Astrocyte (in vitro differentiated cells and primary cell): ENCODE data around the gene TBL1XR1. TPM values are rescaled to one million over a fixed set of nuclear protein-coding genes. Genes with fewer than 3 reads are reported as not detected.

Source experiments
- DNase-seq: peaks from one replicate; pipeline ENCODE4 v3.0.0-alpha.2; 2010; ENCODE audit warnings: low read depth
- FAIRE-seq: peaks from 2 replicates; lab custom pipeline; 2011; peaks lifted over from hg19 to GRCh38; lab: Jason Lieb, UNC
- H2AFZ ChIP-seq: 2 replicates; pipeline ENCODE4 v1.6.0; 2012; ENCODE audit warnings: low read depth, low read length, inconsistent platforms
- H3K27ac ChIP-seq: 2 replicates; pipeline ENCODE4 v1.5.1; 2011; ENCODE audit warnings: low read depth, low read length, inconsistent platforms
- H3K27me3 ChIP-seq: 2 replicates; pipeline ENCODE4 v1.6.0; 2011; ENCODE audit warnings: low read length, inconsistent platforms; ENCODE audit not compliant: insufficient read depth
- H3K36me3 ChIP-seq: 2 replicates; pipeline ENCODE4 v1.5.1; 2011; ENCODE audit warnings: low read length, inconsistent platforms; ENCODE audit not compliant: insufficient read depth
- H3K4me1 ChIP-seq: 2 replicates; pipeline ENCODE4 v1.5.1; 2011; ENCODE audit warnings: low read length, inconsistent platforms; ENCODE audit not compliant: insufficient read depth
- H3K4me2 ChIP-seq: 2 replicates; pipeline ENCODE4 v1.6.0; 2012; ENCODE audit warnings: low read length, inconsistent platforms
- H3K4me3 ChIP-seq: 2 replicates; pipeline ENCODE4 v1.5.1; 2011; ENCODE audit warnings: low read depth, mild to moderate bottlenecking, low read length, inconsistent platforms; ENCODE audit not compliant: insufficient read depth
- H3K79me2 ChIP-seq: 2 replicates; pipeline ENCODE4 v1.6.0; 2012; ENCODE audit warnings: mild to moderate bottlenecking, low read length, inconsistent platforms; ENCODE audit not compliant: insufficient read depth
- H3K9ac ChIP-seq: 2 replicates; pipeline ENCODE4 v1.6.0; 2012; ENCODE audit warnings: mild to moderate bottlenecking, low read length, inconsistent platforms
- H3K9me3 ChIP-seq: 2 replicates; pipeline ENCODE4 v1.5.1; 2012; ENCODE audit warnings: low read depth, mild to moderate bottlenecking, low read length, inconsistent platforms; ENCODE audit not compliant: insufficient read depth
- H4K20me1 ChIP-seq: 2 replicates; pipeline ENCODE4 v1.6.0; 2012; ENCODE audit warnings: low read length, inconsistent platforms; ENCODE audit not compliant: insufficient read depth
- H3K27ac Mint-ChIP-seq: one replicate; pipeline ENCODE4 v1.8.0; 2021; ENCODE audit warnings: mild to moderate bottlenecking, mixed read lengths; ENCODE audit not compliant: unreplicated experiment
- H3K27me3 Mint-ChIP-seq: one replicate; pipeline ENCODE4 v1.8.0; 2021; ENCODE audit warnings: low read depth, mixed read lengths; ENCODE audit not compliant: unreplicated experiment
- H3K36me3 Mint-ChIP-seq: one replicate; pipeline ENCODE4 v1.8.0; 2021; ENCODE audit warnings: low read depth, mixed read lengths; ENCODE audit not compliant: unreplicated experiment
- H3K4me1 Mint-ChIP-seq: one replicate; pipeline ENCODE4 v1.8.0; 2021; ENCODE audit warnings: low read depth, mixed read lengths; ENCODE audit not compliant: unreplicated experiment
- H3K4me3 Mint-ChIP-seq: one replicate; pipeline ENCODE4 v1.8.0; 2021; ENCODE audit warnings: mild to moderate bottlenecking, moderate library complexity, mixed read lengths; ENCODE audit not compliant: unreplicated experiment
- H3K9me3 Mint-ChIP-seq: one replicate; pipeline ENCODE4 v1.8.0; 2021; ENCODE audit warnings: mild to moderate bottlenecking, mixed read lengths; ENCODE audit not compliant: unreplicated experiment
- CTCF ChIP-seq: IDR thresholded peaks from 2 replicates; pipeline ENCODE4 v1.5.1; 2011; ENCODE audit warnings: low read depth, mild to moderate bottlenecking, inconsistent platforms, low read length, moderate library complexity; ENCODE audit not compliant: insufficient read depth
- EZH2 ChIP-seq: IDR thresholded peaks from 2 replicates; pipeline ENCODE4 v1.6.1; 2012; ENCODE audit warnings: mild to moderate bottlenecking, low read length, inconsistent platforms; ENCODE audit not compliant: insufficient read depth
- total RNA-seq: library from RNA; stranded (reverse); gene quantifications from 2 replicates; pipeline ENCODE4 v1.2.1, GENCODE V29; 2021

Gene TBL1XR1
- total RNA-seq, 1 donor from 2014 or later, result 140 TPM

GRCh38 chr3:177213801-177214535, 16.7 kb upstream of the TBL1XR1 start:
- FAIRE-seq, result no peak
- Histone ChIP-seq H3K4me2 (no peak overlapping the region), H3K9me3 (no peaks in the 10 kb centered on the region), H3K79me2 (no peaks in the 10 kb centered on the region), H3K27ac (no peak overlapping the region), H3K4me3 (no peak overlapping the region), H4K20me1 (no peaks in the 10 kb centered on the region), H3K4me1 (no peaks in the 10 kb centered on the region), H3K9ac (no peak overlapping the region), H3K27me3 (no peaks in the 10 kb centered on the region), H2AFZ (no peak overlapping the region), H3K36me3 (no peaks in the 10 kb centered on the region)
- Mint-ChIP-seq H3K4me3 (no peak overlapping the region), H3K27me3 (no peaks in the 10 kb centered on the region), H3K4me1 (no peaks in the 10 kb centered on the region), H3K27ac (no peak overlapping the region), H3K9me3 (no peaks in the 10 kb centered on the region), H3K36me3 (no peaks in the 10 kb centered on the region)
- TF ChIP-seq EZH2, result no peak
- no peak for TF ChIP-seq CTCF
- DNase-seq, result no peak

DNA sequence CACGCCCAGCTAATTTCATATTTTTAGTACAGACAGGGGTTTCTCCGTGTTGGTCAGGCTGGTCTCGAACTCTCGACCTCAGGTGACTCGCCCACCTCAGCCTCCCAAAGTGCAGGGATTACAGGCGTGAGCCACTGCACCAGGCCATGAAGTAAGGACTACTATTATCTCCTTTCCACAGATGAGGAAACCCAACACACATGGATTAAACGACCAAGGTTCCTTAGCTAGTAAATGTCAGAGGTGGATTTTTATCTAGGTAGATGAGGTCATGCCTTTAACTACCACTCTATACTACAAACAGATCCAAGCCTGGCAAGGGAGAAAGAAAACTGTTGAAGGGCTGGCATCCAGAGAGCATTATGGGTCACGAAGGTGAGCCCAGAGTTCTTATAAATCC, 15.5 kb upstream of the TBL1XR1 start:
- DNase-seq, result no peak
- Mint-ChIP-seq H3K9me3 (no peaks in the 10 kb centered on the region), H3K4me3 (no peak overlapping the region), H3K27ac (no peak overlapping the region), H3K4me1 (no peaks in the 10 kb centered on the region), H3K36me3 (no peaks in the 10 kb centered on the region), H3K27me3 (no peaks in the 10 kb centered on the region)
- Histone ChIP-seq H2AFZ (no peak overlapping the region), H3K9me3 (no peaks in the 10 kb centered on the region), H3K27ac (no peak overlapping the region), H3K36me3 (no peaks in the 10 kb centered on the region), H3K79me2 (no peaks in the 10 kb centered on the region), H3K4me1 (no peaks in the 10 kb centered on the region), H4K20me1 (no peaks in the 10 kb centered on the region), H3K27me3 (no peaks in the 10 kb centered on the region), H3K9ac (no peak overlapping the region), H3K4me2 (no peak overlapping the region), H3K4me3 (no peak overlapping the region)
- no peak for TF ChIP-seq CTCF
- TF ChIP-seq EZH2, result no peak
- no peak for FAIRE-seq

- Mint-ChIP-seq H3K4me3 (no peak overlapping the region), H3K9me3 (no peaks in the 10 kb centered on the region), H3K36me3 (no peaks in the 10 kb centered on the region), H3K27ac (no peak overlapping the region), H3K27me3 (no peaks in the 10 kb centered on the region), H3K4me1 (no peaks in the 10 kb centered on the region)
- Histone ChIP-seq H4K20me1 (no peaks in the 10 kb centered on the region), H3K36me3 (no peaks in the 10 kb centered on the region), H3K27me3 (no peaks in the 10 kb centered on the region), H3K4me1 (no peaks in the 10 kb centered on the region), H3K9ac (no peak overlapping the region), H3K4me3 (no peak overlapping the region), H3K79me2 (no peaks in the 10 kb centered on the region), H2AFZ (no peak overlapping the region), H3K27ac (no peak overlapping the region), H3K9me3 (no peaks in the 10 kb centered on the region), H3K4me2 (no peak overlapping the region)
- no peak for TF ChIP-seq CTCF
- no peak for TF ChIP-seq EZH2
- no peak for DNase-seq
- FAIRE-seq, result no peak
These were observed 15.0 kb upstream of the TBL1XR1 start for GRCh38 chr3:177212278-177212610.
